Cardiac fibroblast (primary cell): ENCODE results near the gene GFOD1.

ENCODE experiments used
- DNase-seq, 2 donors: peaks; one replicate each; pipeline versions ENCODE4 v3.0.0 to v3.0.0-alpha.2; 2010; ENCODE audit warnings: low read depth in 2 of 2
- H3K4me3 ChIP-seq, 2 donors: replicated peaks in 1 of 2; 1 replicate in 1 of 2; 2 replicates in 1 of 2; pipeline ENCODE4 v1.5.1; 2011; ENCODE audit warnings: low read depth in 2 of 2, low read length in 2 of 2, mild to moderate bottlenecking in 2 of 2, moderate library complexity in 1 of 2
- CTCF ChIP-seq: IDR thresholded peaks from one replicate; pipeline ENCODE4 v1.5.1; 2011; ENCODE audit warnings: low read depth, mild to moderate bottlenecking, low read length, inconsistent platforms

The GFOD1 gene

GRCh38 chr6:13378669-13379590 lies 108.5 kb downstream of the GFOD1 start:
- TF ChIP-seq CTCF, result no peak
- no peak overlapping the region for H3K4me3 ChIP-seq
- DNase-seq, result no peak

GRCh38 chr6:13377054-13377758 lies 110.2 kb downstream of the GFOD1 start:
- no peak for TF ChIP-seq CTCF
- no peak for DNase-seq
- H3K4me3 ChIP-seq, result no peak overlapping the region

- no peak overlapping the region for H3K4me3 ChIP-seq
- no peak for TF ChIP-seq CTCF
- no peak for DNase-seq
Observed at GRCh38 chr6:13375360-13375878, 112.0 kb downstream of the GFOD1 start.

- no peak overlapping the region for H3K4me3 ChIP-seq
- no peak for TF ChIP-seq CTCF
- DNase-seq, result peak in 1 of 2 donors; percentile 5
Observed at GRCh38 chr6:13373919-13374318, 113.5 kb downstream of the GFOD1 start.

- no peak for TF ChIP-seq CTCF
- no peak overlapping the region for H3K4me3 ChIP-seq
- peak; percentile 41 to 52 for DNase-seq
Observed at GRCh38 chr6:13373488-13373886, 113.9 kb downstream of the GFOD1 start.

GRCh38 chr6:13372688-13373487 lies 114.5 kb downstream of the GFOD1 start:
- no peak for DNase-seq
- no peak for TF ChIP-seq CTCF
- H3K4me3 ChIP-seq, result no peak overlapping the region
